GM21619 (cell line): ENCODE data around the gene NME4.
"Not testable (repeated sequence)": the region's sequence is repeated elsewhere in the genome, so short reads cannot be mapped to it uniquely, and the experiment has no call there.

Experiments
- ATAC-seq: cut with Tn5 transposase; IDR thresholded peaks from one replicate; pipeline ENCODE4 v1.9.1; 2021; ENCODE audit not compliant: unreplicated experiment

NME4 gene

DNA sequence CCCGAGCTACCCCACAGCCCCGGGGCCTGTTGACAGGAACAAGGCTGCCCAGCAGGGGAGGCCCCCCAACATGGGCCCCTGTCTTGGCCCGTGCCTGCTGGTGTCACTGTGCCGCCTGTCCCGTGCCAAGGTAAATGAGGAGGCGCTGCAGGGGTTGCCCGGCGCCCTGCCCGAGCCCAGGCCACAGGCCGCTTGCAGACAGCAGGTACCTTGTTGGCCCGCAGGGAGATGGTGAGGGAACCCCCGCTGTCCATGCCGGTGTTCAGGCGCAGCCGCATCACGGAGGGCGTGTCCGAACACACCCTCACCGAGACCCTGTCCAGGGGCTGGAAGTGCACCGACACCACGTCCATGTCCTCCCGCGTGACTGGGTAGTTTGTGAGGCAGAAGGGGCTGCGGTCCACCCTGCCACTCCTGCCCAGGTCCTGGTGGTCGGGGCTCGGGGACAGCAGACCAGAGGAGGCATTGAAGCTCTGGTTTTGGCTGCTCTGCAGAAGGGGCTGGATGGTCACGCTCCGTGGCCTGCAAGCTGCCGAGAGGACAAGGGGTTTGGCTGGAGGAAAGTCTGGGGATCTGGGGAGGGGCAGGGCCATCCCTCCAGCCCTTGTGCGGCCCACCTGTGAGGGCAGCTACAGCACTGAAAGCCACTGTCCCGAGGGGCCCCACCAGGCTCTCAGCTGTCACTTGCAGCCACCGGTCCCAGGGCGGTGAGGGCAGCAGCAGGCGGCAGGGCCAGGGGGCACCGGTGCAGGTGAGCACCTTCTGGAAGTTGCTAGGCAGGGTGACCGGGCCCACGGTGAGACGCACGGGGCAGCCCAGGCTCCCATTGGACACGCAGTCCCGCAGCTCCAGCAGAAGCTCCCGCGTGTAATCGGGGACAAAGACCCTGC is 20.8 kb upstream of the NME4 start:
- no peak for ATAC-seq

DNA sequence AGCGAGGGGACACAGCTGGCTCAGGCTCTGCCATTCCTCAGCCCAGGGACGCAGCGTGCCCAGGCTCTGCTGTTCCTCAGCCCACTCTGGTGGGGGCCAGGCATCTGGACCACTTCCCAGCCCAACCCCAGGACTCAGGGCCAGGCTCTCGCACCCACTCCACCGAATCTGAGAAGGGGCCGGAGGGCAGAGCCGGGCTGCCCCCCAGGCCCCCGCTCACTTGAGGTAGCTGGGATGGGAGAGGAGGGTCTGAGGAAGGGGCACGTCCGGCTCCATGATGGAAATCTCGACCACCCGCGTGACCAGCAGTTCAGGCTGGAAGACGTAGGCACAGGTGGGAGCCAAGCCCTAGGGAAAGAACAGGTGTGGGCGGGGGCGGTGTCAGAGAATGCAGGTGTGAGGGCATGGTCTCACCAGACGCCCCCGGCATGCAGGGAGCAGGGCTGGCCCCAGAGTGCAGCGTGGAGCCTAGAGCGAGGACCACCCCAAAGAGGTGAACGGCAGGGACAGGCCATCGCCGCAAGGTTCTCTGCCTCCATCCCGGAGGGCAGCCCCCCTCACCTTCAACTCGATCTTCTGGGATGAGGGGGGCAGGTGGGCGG is 20.1 kb upstream of the NME4 start:
- ATAC-seq, result no peak

DNA sequence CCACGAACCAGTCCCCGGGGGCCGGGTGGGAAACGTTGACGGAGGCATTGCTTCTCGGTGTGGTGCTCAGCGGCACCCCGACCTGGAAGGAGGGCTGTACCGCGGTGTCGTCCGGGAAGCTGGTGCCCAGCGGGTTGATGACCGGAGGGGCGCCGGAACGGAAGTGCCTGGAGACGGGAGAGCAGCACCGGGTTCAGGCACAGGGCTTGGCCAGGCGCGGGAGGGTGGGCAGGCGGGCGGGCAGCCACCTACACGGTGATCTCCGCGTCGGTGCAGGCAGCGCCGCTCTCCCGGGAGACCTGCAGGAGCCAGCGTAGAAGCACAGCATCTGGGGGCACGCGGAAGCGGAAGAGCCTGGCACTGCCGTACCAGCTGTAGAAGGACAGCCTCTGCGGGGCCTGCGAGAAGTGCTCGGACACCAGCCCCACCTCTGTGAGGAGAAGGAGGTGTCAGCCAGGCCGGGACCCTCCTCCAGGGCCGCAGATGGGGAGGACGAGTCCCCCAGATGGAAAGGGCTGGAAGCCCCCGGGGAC is 19.5 kb upstream of the NME4 start:
- no peak for ATAC-seq

DNA sequence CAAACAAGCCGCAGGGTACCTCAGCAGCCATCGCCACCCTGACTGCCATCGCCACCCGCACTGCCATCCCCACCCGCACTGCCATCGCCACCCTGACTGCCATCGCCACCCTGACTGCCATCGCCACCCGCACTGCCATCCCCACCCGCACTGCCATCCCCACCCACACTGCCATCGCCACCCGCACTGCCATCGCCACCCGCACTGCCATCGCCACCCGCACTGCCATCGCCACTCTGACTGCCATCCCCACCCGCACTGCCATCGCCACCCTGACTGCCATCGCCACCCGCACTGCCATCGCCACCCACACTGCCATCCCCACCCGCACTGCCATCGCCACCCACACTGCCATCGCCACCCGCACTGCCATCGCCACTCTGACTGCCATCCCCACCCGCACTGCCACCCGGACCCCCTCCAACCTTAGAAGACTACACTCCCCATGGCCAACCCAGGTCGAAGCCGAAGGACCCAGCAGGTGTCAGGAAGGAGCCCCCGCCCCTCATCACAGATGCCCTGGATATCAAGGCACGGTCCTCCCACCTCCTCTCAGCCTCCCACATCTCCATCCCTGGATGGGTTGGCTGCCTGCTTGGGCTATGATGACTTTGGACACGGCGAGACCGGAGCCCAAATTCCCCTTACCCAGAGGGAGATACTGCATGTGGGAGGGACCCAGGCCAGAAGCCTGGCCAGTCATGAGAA is 18.7 kb upstream of the NME4 start:
- not testable (repeated sequence) for ATAC-seq

DNA sequence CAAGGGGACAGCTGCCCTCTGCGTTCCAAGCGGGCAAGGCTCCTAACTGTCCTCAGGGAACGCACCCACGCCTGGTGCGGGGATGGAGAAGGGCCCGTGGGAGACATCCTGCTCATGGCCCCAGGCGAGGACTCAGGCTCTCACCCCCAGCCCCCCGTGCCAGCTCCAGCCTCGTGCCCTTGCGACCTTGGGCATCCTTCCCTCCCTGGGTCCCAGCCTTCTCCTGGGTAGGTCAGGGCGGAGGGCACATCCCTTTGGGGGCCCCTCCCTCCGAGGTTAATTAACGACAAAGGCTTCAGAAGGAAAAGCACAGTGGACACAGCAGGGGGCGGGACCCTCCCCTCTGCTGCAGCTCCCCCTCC is 18.2 kb upstream of the NME4 start:
- ATAC-seq, result no peak

DNA sequence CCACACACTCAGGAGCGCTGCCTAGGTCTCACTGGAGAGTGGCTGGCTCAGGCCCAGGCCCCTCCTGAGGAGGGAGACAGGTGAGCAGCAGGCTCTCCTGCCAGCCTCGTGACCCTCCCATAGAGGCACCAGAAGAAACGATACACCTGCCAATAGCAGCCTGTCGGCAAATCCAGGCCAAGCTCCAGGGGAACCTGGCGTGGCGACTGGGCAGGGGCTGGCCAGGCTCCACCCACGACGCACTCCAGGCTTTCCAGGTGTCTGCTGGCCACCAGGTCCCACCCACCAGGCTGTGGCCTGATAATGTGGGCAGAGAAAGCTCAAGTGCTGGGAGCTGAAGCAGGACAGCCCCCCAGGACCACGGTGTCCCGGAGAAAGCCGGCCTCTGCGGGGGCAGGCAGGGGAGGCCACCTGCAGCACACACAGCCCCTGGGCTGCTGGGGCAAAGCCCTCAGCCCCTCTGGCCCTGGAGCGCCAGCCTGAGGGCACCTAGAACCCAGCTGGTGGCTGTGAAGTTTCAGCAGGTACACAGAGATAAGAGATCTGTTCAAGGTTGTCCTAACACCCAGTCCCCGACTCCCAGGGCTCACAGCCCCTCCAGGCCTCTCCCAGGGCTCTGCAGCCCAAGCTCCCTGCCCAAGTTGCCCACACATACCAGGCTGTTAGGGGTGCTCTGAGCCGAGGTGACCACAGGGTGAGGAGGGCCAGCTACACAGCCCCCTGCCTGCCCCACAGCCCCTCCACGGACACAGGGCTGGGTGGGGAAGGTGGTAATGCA is 17.6 kb upstream of the NME4 start:
- no peak for ATAC-seq

DNA sequence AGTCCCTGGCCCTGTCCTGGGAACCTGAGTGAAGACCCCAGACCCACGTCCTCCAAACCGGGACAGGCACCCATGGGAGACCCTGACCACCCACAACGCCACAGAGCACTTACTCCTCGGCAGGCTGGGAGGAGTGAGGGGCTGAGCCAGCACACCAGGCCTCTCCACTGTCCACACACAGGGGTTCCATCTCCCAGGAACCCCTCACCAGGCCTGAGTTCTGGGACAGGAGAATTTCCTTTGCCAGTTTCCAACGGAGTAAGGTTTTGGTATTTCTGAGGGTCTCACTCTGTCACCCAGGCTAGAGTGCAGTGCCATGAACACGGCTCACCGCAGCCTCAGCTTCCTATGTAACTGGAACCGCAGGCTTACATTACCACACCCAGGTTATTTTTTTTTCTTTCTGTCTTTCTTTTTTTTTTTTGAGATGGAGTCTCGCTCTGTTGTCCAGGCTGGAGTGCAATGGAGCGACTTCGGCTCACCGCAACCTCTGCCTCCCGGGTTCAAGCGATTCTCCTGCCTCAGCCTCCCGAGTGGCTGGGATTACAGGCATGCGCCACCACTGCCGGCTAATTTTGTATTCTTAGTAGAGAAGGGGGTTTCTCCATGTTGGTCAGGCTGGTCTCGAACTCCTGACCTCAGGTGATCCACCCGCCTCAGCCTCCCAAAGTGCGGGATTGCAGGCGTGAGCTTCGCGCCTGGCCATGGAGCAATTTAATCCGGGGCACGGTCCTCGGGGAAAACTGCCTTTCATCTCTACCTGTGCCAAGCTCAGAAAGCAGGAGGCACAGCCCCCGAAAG is 16.8 kb upstream of the NME4 start:
- no peak for ATAC-seq

DNA sequence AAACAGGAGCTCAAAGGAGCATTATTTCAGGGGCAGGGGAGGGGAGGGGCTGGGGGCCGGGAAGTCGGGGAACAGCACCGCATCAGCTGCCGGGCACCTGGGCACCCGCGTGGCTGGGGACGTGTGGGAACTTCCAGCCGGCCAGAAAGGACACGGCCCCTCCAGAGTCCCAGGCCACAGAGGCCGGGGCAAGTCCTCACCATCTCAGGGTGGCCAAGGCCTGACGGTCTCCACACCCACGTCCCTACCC is 16.3 kb upstream of the NME4 start:
- no peak for ATAC-seq

DNA sequence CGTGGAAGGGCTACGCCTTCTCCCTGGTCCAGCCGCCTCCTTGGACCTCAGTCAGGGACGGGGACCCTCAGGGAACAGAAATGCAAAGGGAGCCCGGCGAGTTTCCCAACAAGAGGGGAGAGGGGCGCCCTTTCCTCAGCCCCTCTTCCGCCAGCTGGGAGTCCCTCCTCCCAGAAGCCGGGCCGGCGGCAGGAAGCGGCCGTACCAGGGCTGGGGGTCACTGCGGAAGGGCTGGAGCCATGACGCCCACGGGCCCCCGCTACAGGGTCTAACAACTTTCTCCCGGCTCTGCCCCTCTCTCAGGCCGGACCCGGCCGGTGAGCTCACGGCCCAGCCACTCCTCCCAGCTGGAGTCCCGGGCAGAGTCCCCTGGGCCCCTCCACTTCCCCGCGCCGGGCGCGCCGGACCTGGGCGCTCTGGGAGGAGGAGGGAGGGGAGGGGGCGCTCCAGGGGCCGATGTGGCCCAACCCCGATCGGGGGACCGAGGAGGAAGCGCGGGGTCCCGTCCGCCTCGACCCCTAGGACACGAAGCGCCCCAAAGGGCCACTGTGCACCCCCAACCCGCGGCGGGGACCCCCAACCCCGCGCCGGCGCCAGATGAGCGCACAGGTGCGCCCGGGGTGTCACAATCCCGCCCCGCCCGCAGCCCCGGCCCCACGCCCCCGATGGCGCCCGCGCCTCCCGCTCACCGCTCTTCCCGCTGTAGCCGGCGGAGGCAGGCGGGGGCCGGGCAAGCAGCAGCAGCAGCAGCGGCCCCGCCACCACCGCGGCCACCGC is 15.8 kb upstream of the NME4 start:
- ATAC-seq, result no peak

DNA sequence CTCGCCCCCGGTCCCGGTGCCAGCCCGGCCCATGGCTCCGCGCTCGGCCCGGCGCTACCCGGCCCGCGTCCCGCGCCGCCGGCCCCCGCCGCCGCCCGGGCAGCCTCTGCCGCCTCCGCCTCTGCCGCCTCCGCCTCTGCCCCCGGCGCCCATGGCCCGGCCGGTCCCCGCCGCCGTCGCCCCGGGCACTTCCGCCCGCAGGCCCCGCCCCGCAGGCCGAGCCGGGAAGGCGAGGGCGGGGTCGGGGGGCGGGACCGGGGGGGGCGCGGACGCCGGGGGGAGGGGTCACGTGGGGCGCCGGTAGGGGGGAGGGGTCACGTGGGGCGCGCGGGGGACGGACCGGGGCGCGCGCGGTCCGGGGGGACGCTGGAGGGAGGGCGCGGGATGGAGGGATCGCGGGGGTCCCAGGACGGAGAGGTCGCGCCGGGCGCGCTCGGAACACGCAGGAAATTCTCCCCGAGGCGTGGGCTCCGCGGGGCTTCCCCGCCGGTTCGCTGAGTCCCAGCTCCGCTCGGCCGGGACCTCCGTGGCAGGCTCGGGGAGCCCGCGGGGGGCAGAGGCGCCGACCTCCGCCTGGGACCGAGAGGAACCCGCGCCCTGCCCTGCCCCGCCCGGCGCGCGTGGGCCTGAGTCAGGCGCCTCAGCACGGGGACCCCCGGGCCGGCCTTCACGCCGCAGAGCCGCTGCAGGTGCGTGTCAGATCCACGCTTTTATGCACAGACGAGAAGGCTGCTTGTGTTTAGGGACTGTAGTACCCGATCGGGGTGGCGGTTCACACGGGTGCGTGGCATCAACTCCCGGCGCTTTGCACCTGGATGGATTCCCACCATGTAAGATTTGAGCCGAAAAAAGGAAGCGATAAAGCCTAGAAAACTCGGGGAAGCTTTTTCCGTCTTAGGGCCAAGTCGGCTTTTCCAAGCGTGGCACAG is 14.9 kb upstream of the NME4 start, which contains the start of gene PGAP6:
TSS of gene PGAP6 (minus strand) at position 190 of the 929 bp plus-strand sequence. CDS start at position 33, 157 bp downstream.
- ATAC-seq, result no peak

DNA sequence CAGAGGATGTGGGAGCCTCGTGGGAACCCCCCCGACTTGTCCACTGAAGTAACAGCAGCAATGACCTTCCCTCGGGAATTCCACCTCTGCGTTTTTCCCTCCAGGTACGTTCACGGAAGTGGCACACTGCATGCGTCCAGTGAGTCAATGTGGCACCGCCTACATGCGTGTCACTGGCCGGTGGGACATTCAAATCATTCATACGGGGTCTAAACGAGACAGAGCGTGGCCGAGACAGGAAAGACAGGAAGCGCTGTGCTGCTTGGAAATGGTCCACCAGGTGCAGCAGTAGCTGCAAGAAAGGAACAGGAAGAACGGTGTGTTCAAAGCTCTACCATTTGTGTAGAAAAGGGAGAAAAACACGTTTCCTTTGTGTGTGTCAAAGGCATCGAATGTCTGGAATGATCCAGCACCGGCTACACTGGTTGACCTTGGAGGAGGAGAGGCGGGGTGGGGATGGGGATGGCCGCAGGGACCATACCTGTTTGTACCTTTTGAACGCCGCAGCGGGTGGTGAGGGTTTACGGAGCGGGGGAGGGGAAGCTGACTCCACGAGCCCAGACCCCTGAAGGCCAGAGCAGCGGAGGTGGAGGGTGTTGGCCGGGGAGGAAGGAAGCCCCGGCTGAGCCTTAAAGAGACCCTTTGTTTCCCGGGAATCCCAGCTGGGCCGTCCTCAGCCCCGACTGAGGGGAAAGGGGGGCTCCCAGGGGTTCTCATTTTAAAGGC is 13.5 kb upstream of the NME4 start:
- no peak for ATAC-seq

DNA sequence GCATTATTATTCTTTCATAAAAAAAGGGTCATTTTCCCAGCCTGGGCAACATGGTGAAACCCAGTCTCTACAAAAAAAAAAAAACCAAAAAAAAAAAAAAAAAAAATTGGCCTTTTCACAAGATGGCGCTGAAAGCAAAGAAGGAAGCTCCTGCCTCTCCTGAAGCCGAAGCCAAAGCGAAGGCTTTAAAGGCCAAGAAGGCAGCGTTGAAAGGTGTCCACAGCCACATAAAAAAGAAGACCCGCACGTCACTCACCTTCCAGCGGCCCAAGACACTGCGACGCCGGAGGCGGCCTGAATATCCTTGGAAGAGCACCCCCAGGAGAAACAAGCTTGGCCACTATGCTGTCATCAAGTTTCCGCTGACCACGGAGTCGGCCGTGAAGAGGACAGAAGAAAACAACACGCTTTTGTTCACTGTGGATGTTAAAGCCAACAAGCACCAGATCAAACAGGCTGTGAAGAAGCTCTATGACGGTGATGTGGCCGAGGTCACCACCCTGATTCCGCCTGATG is 10.3 kb upstream of the NME4 start:
- no peak for ATAC-seq

DNA sequence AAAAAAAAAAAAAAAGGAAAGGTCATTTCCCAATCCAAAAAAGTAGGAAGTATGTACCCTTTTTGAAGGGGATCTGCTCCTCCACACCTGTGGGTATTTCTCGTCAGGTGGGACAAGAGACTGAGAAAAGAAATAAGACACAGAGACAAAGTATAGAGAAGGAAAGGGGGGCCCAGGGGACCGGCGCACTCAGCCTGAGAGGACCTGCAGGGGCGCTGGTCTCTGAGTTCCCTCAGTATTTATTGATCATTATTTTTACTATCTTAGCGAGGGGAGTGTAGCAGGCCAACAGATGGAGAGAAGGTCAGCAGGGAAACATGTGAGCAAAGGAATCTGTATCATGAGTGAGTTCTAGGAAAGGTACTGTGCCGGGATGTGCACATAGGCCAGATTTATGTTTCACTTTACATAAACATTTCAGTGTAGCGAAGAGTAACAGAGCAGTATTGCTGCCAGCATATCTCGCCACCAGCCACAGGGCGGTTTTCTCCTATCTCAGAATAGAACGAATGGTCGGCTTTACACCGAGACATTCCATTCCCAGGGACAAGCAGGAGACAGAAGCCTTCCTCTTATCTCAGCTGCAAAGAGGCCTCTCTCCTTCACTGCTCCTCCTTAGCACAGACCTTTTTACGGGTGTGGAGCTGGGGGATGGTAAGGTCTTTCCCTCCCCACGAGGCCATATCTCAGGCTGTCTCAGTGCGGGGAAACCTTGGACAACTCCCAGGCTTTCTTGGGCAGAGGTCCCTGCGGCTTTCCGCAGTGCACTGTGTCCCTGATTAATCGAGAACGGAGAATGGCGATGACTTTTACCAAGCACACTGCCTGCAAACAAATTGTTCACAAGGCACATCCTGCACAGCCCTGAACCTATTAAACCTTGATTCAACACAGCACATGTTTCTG is 9.0 kb upstream of the NME4 start:
- not testable (repeated sequence) for ATAC-seq

DNA sequence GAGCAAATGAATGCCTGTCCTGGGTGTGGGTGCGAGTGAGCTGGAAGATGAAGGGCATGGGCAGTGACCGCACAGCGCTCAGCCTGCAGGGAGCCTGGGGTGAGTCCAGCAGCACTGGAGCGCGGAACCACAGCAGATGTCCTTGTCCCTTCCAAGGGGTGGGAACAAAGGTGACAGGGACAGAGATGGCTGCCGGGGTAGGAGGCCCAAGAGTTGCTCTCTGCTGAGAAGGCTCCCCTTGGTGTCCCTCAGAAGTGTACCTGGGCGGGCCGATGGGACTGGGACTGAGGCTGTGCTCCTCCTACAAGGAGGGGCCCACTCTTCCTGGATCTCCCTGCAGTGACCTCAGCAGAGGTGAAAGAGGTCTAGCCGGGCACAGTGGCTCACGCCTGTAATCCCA is 7.6 kb upstream of the NME4 start:
- no peak for ATAC-seq

DNA sequence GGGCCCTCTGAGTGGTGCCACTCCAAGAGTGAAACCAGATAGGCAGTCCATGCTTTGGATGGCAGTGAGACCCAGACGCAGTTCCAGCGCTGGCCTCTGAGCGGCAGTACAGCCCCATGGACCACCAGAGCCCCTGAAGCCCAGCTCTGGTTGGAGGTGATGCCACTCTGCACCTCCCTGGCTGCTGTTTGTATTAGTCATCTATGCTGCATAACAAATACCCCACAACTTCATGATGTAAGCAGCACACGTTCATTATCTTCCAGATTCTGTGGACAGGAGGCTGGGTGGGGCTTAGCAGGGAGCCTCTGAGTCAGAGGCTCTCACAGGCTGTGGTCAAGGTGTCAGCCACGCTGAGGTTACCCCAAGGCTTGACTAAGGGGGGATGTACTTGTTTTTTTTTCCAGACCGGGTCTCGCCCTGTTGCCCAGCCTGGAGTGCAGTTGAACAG is 5.1 kb upstream of the NME4 start:
- ATAC-seq, result no peak

DNA sequence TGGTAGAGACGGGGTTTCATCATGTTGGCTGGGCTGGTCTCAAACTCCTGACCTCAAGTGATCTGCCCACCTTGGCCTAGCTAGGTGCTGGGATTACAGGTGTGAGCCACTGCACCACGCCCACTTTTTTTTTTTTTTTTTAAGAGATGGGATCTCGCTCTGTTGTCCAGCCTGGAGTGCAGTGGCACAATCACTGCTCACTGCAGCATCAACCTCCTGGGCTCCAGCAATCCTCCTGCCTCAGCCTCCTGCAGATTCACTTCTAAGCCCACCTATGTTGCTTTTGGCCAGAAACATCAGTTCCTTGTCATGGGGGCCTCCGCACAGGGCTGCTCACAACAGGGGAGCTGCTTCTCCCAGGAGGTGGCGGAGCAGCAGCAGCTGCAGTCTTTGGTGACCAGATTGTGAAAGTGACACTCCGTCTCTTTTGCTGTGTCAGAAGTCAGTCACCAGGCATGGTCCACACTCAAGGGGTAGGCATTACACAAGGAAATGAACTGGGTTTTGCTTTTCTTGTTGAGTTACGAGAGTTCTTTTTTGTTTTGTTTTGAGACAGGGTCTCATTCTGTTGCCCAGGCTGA is 4.5 kb upstream of the NME4 start:
- no peak for ATAC-seq
